GM19395 (cell line): ENCODE measurements around the gene MBD4.
"Not testable (repeated sequence)": the region's sequence is repeated elsewhere in the genome, so short reads cannot be mapped to it uniquely, and the experiment has no call there.

Source experiments
- ATAC-seq: cut with Tn5 transposase; IDR thresholded peaks from one replicate; pipeline ENCODE4 v1.9.1; 2021; ENCODE audit warnings: mild to moderate bottlenecking, moderate library complexity; ENCODE audit not compliant: unreplicated experiment

The MBD4 gene

GRCh38 chr3:129439817-129440617 is at the start of gene MBD4, which contains the start of gene IFT122:
MBD4 (minus strand) TSS chr3:129439948; CDS start chr3:129439833, 115 bp downstream.
IFT122 (plus strand) TSS chr3:129440224; CDS start chr3:129440331, 107 bp downstream.
- peak; percentile 87 for ATAC-seq

- not testable (repeated sequence) for ATAC-seq
Observed at GRCh38 chr3:129489258-129489657, 49.5 kb upstream of the MBD4 start.

GRCh38 chr3:129487868-129488335 is 48.2 kb upstream of the MBD4 start:
- not testable (repeated sequence) for ATAC-seq

- no peak for ATAC-seq
Observed at GRCh38 chr3:129487183-129487867, 47.6 kb upstream of the MBD4 start.

- no peak for ATAC-seq
Observed at GRCh38 chr3:129486664-129487035, 46.9 kb upstream of the MBD4 start.

GRCh38 chr3:129485721-129486663 is 46.2 kb upstream of the MBD4 start:
- ATAC-seq, result no peak

- not testable (repeated sequence) for ATAC-seq
Observed at GRCh38 chr3:129485146-129485545, 45.4 kb upstream of the MBD4 start.

- no peak for ATAC-seq
Observed at GRCh38 chr3:129483870-129484269, 44.1 kb upstream of the MBD4 start.

- no peak for ATAC-seq
Observed at GRCh38 chr3:129482721-129483120, 43.0 kb upstream of the MBD4 start.

- no peak for ATAC-seq
Observed at GRCh38 chr3:129481766-129482332, 42.1 kb upstream of the MBD4 start.

GRCh38 chr3:129481225-129481765 is 41.5 kb upstream of the MBD4 start:
- ATAC-seq, result not testable (repeated sequence)

GRCh38 chr3:129476586-129476985 is 36.8 kb upstream of the MBD4 start:
- ATAC-seq, result no peak

- ATAC-seq, result no peak
Observed at GRCh38 chr3:129475863-129476262, 36.1 kb upstream of the MBD4 start.

GRCh38 chr3:129474984-129475804 is 35.4 kb upstream of the MBD4 start:
- ATAC-seq, result no peak

- ATAC-seq, result no peak
Observed at GRCh38 chr3:129473769-129474152, 34.0 kb upstream of the MBD4 start.

- no peak for ATAC-seq
Observed at GRCh38 chr3:129473067-129473768, 33.5 kb upstream of the MBD4 start.

GRCh38 chr3:129470861-129471260 is 31.1 kb upstream of the MBD4 start:
- no peak for ATAC-seq

GRCh38 chr3:129469026-129469425 is 29.3 kb upstream of the MBD4 start:
- ATAC-seq, result no peak

GRCh38 chr3:129467932-129468331 is 28.2 kb upstream of the MBD4 start:
- no peak for ATAC-seq
